ENCODE results near the gene SUPV3L1.

GRCh38 chr10:69168493-69168892 lies 11.5 kb upstream of the SUPV3L1 start:
- TF ChIP-seq, protein P1, sequence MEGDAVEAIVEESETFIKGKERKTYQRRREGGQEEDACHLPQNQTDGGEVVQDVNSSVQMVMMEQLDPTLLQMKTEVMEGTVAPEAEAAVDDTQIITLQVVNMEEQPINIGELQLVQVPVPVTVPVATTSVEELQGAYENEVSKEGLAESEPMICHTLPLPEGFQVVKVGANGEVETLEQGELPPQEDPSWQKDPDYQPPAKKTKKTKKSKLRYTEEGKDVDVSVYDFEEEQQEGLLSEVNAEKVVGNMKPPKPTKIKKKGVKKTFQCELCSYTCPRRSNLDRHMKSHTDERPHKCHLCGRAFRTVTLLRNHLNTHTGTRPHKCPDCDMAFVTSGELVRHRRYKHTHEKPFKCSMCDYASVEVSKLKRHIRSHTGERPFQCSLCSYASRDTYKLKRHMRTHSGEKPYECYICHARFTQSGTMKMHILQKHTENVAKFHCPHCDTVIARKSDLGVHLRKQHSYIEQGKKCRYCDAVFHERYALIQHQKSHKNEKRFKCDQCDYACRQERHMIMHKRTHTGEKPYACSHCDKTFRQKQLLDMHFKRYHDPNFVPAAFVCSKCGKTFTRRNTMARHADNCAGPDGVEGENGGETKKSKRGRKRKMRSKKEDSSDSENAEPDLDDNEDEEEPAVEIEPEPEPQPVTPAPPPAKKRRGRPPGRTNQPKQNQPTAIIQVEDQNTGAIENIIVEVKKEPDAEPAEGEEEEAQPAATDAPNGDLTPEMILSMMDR (IDR thresholded peaks at IDR 0.05; ENCODE audit: low read depth, low read length, poor library complexity, severe bottlenecking) = no peak
- no peak for TF ChIP-seq EZH2phosphoT487 (IDR thresholded peaks at IDR 0.05; ENCODE audit: borderline replicate concordance, low read length)
